ENCODE results near the gene TTC32.

TTC32 gene

DNA sequence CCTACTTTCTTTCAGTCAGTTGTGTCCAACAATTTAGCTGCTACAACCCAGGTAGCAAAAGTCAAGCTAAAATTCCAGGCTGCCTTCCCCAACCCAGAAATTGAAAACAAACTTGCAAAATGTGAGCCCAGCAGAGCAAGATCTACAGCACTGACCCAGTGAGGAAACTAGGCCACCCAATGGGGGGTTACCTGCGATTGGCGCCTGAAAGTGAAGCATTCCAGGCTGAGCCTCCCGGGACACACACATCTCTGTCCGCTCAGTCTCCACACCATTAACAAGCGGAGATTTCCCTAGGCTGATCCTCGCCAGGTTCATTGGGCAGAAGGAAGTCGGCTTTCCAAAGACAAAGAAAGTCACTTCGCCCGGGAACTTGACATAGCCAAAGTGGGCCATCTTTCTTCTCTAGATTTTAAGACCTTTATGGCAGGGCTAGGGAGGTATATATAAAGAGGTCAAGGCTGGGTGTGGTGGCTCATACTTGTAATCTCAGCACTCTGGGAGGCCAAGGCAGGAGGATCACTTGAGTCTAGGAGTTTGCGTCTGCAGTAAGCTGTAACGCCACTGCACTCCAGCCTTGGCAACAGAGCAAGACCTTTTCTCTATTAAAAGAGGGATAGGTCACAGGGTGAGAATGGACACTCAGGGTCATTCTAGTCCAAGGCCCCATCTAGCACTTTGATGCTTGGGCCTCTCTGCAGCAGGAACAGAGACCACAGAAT is 53.6 kb downstream of the TTC32 start:
- no peak for DNase-seq

- no peak for DNase-seq
Observed at GRCh38 chr2:19847486-19847885, 54.3 kb downstream of the TTC32 start.

Measured in activated gamma-delta T cell treated with Interleukin-2 at 50 U/mL for 16 hours (primary cell).